Stomach (tissue), 4 donors: ENCODE data around the gene SCYL3.

Source experiments
- CTCF ChIP-seq, 7 experiments: fragments of 450-650 bp in 4 of 7; fragments of 200-600 bp in 3 of 7; sonication (generic) in 3 of 7; IDR thresholded peaks; one replicate each; pipeline ENCODE4 v1.5.1; 2016 to 2019; ENCODE audit warnings: antibody characterized with exemption in 7 of 7, control low read depth in 2 of 7, mild to moderate bottlenecking in 1 of 7
- POLR2A ChIP-seq, 4 donors: fragments of 450-650 bp; IDR thresholded peaks; one replicate each; pipeline ENCODE4 v1.6.1; 2016; ENCODE audit warnings: antibody characterized with exemption in 4 of 4, control low read depth in 2 of 4, mild to moderate bottlenecking in 1 of 4, moderate library complexity in 1 of 4
- POLR2AphosphoS5 ChIP-seq, 3 donors: sonication (generic); formaldehyde crosslinking; IDR thresholded peaks; one replicate each; pipeline ENCODE4 v1.6.1; 2016; ENCODE audit warnings: antibody characterized with exemption in 3 of 3

- TF ChIP-seq CTCF (IDR thresholded peaks at IDR 0.05) = no peak
- no peak for TF ChIP-seq POLR2A (IDR thresholded peaks at IDR 0.05)
- TF ChIP-seq POLR2AphosphoS5 (IDR thresholded peaks at IDR 0.05) = no peak
Measured at GRCh38 chr1:169886422-169886821, 7.3 kb downstream of the SCYL3 start.
